NT2/D1 (cell line): ENCODE results near the gene PDLIM5.

Source experiments
- SUZ12 ChIP-seq: IDR thresholded peaks from 2 replicates; pipeline ENCODE4 v1.6.1; 2011; ENCODE audit not compliant: insufficient read length, insufficient read depth; ENCODE audit errors: extremely low read depth
- YY1 ChIP-seq: IDR thresholded peaks from 2 replicates; pipeline ENCODE4 v1.6.1; 2011; ENCODE audit not compliant: insufficient read length, insufficient read depth
- ZNF274 ChIP-seq: IDR thresholded peaks from 2 replicates; pipeline ENCODE4 v1.6.1; 2011; ENCODE audit warnings: mild to moderate bottlenecking, low read depth, low read length

DNA sequence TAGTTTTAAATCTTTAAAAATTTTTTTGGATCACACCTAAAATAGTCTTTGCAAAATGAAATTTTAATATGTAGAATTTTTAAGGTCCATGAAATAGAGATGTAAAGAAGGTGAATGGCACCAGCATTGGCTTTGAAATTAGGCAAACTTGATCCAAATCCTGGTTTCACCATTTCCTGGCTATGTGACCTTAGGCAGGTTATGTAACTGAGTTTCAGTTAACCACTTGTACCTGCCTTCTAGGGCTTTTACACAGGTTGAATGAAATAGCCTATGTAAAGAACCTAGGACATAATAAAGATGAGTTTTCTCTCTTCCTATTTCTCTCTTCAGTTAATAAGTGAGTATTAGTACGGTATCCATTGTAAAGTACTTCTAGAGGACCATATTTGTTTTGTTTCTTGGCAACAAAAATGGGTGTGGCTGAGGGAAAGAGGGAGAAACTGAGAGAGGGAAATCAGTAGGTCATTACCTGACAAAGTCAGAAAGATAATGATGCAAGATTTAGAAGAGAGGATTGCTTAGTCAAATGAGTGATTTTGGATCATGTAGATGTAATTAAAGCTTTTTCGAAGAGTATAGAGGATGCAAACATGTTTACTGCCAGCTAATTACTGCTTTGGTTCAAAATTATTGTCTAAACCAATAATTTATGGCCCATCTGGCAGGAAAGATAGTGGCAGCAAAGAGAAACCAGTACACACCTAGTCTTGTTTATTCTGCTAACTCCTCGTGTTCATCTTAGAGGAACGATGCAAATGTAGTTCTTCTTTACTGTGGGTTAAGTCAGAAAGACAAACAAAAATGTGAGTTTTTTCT lies 81.9 kb downstream of the PDLIM5 start:
- TF ChIP-seq YY1 (no peak), SUZ12 (no peak), ZNF274 (no peak)
